Erythroblast (primary cell): ENCODE data around the gene WIZ.

Experiments
- GATA1 ChIP-seq: IDR thresholded peaks from 2 replicates; pipeline ENCODE4 v1.6.1; 2011; ENCODE audit warnings: low read depth, mild to moderate bottlenecking, control low read depth, low read length, moderate library complexity
- POLR2A ChIP-seq: IDR thresholded peaks from 2 replicates; pipeline ENCODE4 v1.6.1; 2011; ENCODE audit warnings: mild to moderate bottlenecking, low read length

GRCh38 chr19:15456441-15456840, 6.7 kb upstream of the WIZ start:
- no peak for TF ChIP-seq POLR2A
- no peak for TF ChIP-seq GATA1
